HG03139 (cell line): ENCODE measurements around the gene UBL4A.
"Not testable (repeated sequence)": the region's sequence is repeated elsewhere in the genome, so short reads cannot be mapped to it uniquely, and the experiment has no call there.

ENCODE experiments used
- ATAC-seq: cut with Tn5 transposase; IDR thresholded peaks from one replicate; pipeline ENCODE4 v1.9.1; 2021; ENCODE audit not compliant: unreplicated experiment

UBL4A gene

GRCh38 chrX:154508384-154508745, 21.9 kb upstream of the UBL4A start:
- ATAC-seq, result no peak

DNA sequence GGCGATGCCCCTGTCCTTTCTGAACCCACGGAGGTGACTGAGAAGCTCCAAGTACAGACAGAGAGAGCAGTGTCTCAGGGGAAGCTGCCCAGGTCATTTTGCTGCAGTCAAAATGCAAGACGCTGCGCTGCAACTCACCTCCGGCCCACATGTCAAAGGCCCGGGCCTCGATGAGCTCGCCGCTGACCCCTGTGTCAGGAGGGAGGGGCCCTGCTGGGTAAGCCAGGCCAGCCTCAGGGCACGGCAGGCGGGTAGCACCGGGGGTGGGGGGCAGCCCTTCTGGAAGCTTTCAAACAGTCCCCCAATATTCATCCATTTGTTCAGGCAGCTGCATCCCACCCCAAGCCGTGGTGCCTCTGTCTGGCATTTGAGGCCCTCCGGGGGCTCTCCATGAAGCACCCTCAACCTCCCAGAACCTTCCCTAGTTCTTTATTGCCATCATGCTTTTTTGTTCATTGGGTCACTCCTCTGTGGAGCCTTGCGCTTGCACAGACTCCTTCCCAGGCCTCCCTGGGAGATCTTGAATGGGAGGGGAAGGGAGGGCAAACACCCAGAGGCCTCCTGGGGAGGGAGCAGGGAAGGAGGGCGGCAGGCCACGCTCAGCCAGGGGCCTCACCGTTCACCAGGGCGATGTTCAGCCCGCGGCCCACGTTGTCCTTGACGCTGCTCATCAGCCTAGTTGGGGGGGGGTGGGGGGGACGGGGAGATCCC, 21.4 kb upstream of the UBL4A start:
- ATAC-seq, result no peak

DNA sequence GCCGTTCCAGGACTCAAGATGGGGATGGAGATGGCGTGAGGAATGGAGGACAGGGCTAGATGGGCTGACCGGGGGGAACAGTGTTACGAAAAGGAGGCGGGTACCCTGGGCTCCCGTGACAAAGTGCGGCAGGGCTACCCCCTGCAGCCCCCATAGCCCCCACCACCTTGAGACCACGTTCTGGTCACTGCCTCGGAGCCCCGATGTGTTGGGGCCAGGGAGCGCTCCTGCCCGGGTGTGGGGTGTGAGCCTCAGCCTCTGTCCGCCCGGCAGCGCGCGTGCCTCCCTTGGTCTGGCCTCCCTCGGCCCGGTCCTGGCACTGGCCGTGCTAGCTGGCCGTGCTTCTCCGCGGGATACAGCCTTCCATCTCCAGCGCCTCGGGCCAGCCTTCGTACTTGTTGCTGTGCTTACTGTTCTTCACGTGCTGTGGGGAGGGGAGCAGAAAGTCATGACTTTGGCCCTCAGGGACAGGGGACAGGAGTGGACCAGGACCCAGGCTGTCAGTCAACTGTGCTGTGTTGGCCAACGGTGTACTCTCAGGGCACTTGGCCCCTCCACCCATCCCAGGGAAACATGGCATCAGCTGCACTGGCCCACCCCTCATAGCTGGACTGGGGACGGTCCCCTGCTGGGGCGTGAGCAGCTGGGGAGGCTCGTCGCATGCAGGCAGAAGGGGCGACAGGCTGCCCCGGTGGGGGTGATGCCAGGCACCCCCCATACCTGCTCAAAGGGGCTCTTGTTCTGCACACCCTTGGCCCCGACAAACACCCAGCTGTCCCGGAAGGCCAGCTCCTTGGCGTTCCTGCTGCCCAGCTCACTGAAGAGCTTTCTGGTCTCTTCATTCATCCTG, 20.3 kb upstream of the UBL4A start:
- no peak for ATAC-seq

- ATAC-seq, result no peak
Observed at GRCh38 chrX:154505734-154506133, 19.3 kb upstream of the UBL4A start.

DNA sequence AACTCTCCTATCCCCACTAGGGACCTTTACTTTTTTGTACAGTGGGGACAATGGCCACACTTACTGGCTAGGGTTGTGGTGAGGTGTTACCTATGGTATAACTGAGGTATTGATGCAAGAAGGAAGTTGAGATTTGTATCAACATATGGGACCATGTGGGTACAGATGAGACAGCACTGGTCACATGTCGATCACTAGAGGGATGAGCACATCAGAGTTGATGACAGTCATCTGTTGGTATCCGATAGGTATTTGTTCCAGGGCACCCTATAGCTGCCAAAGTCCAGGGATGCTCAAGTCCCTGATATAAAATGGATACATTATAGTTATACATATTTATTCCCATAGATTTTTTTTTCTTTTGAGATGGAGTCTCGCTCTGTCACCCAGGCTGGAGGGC, 16.6 kb upstream of the UBL4A start:
- no peak for ATAC-seq

- ATAC-seq, result no peak
Observed at GRCh38 chrX:154502098-154502497, 15.7 kb upstream of the UBL4A start.

DNA sequence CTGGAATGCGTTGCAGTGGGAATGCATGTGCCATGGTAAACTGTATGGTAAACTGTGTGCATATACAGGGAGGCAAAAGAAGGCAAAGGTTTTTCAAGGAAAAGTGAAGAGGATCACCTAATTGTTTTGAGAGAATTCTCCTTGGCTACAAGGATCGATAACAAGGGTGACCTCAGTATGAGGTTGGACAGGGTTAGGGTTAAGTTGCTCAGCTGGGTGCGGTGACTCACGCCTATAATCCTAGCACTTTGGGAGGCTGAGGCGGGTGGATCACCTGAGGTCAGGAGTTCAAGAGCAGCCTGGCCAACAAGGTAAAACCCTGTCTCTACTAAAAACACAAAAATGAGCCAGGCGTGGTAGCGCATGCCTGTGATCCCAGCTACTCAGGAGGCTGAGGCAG, 15.0 kb upstream of the UBL4A start:
- not testable (repeated sequence) for ATAC-seq

- ATAC-seq, result not testable (repeated sequence)
Observed at GRCh38 chrX:154496591-154497137, 10.2 kb upstream of the UBL4A start.

GRCh38 chrX:154495472-154495922, 9.1 kb upstream of the UBL4A start:
- ATAC-seq, result no peak

DNA sequence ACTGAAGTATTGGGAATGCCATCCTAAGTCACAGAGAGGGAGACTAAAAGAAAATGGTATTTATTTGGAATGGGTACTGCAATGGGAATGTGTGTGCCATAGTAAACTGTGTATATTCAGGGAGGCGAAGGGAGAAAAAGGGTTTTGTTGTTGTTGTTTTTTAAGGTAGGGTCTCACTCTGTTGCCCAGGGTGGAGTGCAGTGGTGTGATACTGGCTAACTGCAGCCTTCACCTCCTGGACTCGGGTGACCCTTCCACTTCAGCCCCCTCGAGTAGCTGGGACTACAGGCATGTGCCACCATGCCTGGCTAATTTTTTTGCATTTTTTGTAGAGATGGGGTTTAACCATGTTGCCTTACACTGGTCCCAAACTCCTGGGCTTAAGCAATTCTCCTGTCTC, 8.3 kb upstream of the UBL4A start:
- ATAC-seq, result no peak

DNA sequence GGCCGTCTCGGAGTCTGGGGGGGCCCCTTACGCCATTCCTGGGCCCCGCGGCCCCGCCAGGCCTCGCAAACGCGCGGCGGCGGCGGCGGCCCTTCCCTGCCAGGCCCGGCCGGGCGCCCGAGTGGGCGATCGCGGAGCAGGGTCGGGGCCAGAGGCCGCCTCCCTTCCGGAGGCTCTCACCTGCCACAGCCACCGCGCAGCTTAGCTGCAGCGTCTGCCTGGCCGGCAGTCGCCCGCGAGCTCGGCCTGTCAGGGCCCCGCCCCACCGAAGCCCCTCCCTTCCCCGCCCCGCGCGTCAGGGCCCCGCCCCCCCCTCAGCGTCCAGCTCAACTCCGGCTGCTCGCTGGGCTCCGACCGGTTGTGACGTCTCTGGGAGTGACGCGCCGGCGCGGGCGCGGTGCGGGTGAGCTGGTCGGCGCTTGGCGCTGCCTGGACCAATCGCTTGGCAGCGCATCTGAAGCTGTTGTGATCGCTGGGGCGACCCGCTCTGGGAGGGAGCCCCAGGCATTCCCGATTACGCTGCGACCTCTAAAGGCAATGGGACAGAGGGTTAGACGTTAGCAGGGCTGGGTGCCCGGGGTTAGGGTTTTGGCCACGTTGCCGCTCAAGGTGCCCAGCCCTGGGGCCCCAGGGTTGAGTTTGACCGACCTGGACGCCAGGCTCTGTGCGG, 4.1 kb upstream of the UBL4A start, which contains the start of gene SLC10A3:
Gene SLC10A3, minus strand, starts transcription at position 216 of the 670 bp plus-strand sequence. CDS start 1,689 bp downstream, outside the sequence.
- peak; percentile 65 for ATAC-seq

- peak; percentile 15 for ATAC-seq
Observed at GRCh38 chrX:154490021-154490413, 3.6 kb upstream of the UBL4A start.

- ATAC-seq, result no peak
Observed at GRCh38 chrX:154489182-154489581, 2.8 kb upstream of the UBL4A start.

DNA sequence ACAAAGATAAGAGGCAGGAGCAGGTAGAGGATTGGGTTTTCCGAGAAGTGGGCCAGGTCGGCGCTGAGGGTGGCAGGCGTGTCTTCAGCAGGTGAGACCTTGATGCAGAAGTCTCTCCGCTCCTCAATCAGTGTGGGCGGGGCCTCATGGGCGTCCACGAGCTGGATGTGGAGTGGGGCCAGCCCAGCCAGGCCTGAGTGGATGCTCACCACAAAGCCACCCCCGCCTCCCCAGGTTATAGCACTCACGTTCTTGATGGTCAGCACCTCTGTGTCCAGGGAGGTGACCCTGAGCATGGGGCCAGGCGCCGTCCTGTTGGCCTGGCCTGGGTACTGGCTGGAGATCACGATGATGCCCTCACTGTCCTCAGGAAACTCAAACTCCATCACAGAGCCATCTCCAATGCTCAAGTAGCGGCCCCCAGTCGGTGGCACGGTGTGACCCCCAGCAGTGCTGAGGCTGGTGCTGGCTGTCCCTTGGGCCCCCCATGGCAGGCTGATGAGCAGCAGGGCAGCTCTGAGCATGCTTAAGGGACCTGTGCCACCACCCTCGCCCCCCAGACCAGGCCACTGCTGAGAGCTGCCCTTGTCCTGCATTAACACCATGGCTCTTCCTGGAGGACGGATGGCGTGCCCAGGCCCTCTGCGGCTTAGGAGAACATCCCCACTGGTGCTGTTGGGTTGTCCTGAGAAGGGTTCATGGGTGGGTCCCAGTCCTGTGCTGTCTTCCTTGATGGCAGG, 2.1 kb upstream of the UBL4A start:
- no peak for ATAC-seq

DNA sequence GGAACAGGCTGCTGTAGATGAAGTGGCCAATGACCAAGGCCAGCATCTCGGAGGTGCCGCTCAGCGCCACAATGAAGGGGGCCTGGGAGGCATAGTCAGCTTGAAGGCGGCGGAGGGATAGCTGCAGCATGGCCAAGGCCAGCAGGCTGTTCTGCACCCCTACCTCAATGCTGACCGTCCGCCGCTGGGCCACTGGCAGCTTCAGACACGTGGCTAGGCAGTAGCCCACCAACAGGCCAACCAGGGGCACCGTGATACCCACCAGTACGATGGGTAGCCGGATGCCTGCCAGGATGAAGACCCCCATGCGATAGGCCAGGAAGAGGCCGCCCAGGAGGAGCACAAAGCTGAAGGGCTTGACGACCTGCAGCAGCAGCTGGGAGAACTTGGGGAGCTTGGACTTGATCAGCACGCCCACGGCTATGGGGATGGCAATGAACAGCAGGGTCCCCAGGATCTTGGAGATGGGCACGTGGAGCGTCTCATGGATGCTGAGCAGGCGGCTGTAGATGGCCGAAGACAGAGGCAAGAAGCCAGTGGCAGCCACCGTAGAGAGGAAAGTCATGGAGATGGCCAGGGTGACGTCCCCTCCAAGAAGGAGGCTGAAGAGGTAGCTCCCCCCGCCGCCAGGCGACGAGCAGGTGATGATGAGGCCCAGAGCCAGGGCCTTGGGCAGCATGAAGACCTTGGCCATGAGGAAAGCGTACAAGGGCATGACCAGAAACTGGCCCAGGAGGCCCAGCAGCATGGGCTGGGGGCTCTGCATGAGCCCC, 1.3 kb upstream of the UBL4A start:
- ATAC-seq, result no peak

DNA sequence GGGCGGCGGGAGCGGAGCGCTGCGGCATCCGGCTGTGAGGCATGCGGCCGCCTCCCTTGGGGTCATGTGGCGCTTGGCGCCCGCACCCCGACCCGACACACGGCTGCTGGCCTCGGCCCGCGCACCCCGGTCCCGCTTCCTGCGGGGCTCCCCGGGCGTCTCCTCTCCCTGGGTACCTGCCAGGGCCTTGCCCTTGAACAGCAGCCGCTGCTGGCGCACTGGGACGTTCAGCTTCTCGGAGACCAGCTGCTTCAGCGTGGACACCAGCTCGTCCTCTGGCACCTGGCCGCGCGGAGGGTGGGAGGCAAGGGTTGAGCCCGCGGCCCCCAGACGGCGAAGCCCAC, 391 bp downstream of the UBL4A start:
- no peak for ATAC-seq

DNA sequence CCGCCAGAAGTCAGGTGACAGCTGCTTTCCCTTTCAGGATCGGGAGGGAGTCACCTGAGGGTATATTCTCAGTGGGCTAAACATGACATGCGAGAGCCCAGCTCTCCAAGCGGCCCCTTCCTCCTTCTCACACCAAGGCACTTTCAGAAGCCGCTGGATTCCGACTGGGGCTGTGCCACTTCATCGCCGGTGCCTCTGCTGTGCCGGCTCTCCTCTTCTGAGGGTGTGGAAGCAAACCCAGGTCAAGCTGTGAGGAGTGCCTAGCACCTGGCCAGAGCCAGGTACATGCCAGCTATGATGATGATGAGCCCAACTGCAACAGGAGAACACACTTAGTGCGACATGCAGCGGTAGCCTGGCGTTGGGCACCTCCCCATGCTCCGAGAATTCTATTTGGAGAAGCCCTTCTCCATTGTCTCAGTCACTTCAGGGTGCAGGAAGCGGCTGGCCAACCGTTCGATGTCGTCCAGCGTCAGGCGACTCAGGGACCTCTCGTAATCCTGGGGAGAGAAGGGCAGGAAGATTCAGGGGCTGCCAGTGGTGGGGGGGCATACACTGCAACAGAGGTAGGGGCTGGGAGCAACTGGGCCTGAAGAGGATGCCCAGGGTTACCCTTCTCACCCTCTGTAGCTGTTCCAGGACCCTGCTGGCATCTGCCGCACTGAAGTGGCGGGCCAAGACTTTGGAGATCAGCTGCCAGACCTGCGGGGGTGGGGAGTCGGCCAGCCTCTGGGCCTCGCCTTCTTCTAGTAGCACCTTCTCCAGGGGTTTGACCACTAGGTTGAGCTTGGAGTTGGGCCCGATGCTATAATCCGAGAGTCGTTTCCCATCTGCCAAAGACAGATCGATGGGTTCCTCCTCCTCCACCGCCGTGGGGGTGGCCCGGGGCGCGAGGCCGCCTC, 1.0 kb downstream of the UBL4A start:
- ATAC-seq, result no peak

GRCh38 chrX:154484255-154485149, 1.9 kb downstream of the UBL4A start:
- ATAC-seq, result no peak
